Adrenal gland (tissue), 12 donors: ENCODE results near the gene SP110. TPM values are rescaled to one million over a fixed set of nuclear protein-coding genes. Genes with fewer than 3 reads are reported as not detected.
"Not testable (repeated sequence)": the region's sequence is repeated elsewhere in the genome, so short reads cannot be mapped to it uniquely, and the experiment has no call there.

Experiments used
- DNase-seq, 7 donors: peaks; one replicate each; pipeline ENCODE4 v3.0.0-alpha.2; 2019 to 2020
- H3K27ac ChIP-seq, 5 donors: fragments of 200-600 bp; sonication (generic) in 4 of 5; 1 replicate in 3 of 5; 2 replicates in 2 of 5; pipeline versions ENCODE4 v1.5.1 to v1.8.0; 2016 to 2020; ENCODE audit warnings: mild to moderate bottlenecking in 1 of 5
- H3K27me3 ChIP-seq: fragments of 200-600 bp; 2 replicates; pipeline ENCODE4 v1.8.0; 2021
- H3K36me3 ChIP-seq, 2 donors: fragments of 200-600 bp; replicated peaks in 1 of 2; 1 replicate in 1 of 2; 2 replicates in 1 of 2; pipeline versions ENCODE4 v1.5.1 to v1.8.0; 2018 to 2022
- H3K4me1 ChIP-seq, 2 donors: fragments of 200-600 bp; replicated peaks in 1 of 2; 1 replicate in 1 of 2; 2 replicates in 1 of 2; pipeline versions ENCODE4 v1.5.1 to v1.8.0; 2018 to 2021
- H3K4me3 ChIP-seq, 4 donors: fragments of 200-600 bp; sonication (generic) in 3 of 4; one replicate each; pipeline ENCODE4 v1.5.1; 2016 to 2018
- H3K9me3 ChIP-seq, 3 donors: fragments of 200-600 bp; sonication (generic) in 1 of 3; replicated peaks in 1 of 3; 1 replicate in 2 of 3; 2 replicates in 1 of 3; pipeline versions ENCODE4 v1.5.1 to v1.8.0; 2016 to 2021
- POLR2A ChIP-seq, 2 donors: fragments of 450-650 bp; IDR thresholded peaks; one replicate each; pipeline ENCODE4 v1.6.1; 2017; ENCODE audit warnings: antibody characterized with exemption in 2 of 2, mild to moderate bottlenecking in 2 of 2, moderate library complexity in 1 of 2
- WGBS, 4 donors: extraction: QIAGEN DNeasy Blood & Tissue Kit in 2 of 4; methylation state at CpG; one replicate each; pipeline versions ENCODE4 v1.1.5 to v1.1.7; 2013 to 2017; 5-methylcytosine and 5-hydroxymethylcytosine counted together
- intact Hi-C, 2 donors: fragments of 100-400 bp; cut with DNase I; formaldehyde crosslinking; loops; one replicate each; pipeline versions ENCODE4 v1.14.1 to v1.15.0; 2022 to 2023
- polyA plus RNA-seq, 3 donors: library from polyadenylated mRNA; stranded (reverse); fragments of 200-250 nt in 2 of 3; fragments of 350-450 nt in 1 of 3; fragmentation: Illumina TruSeq in 1 of 3; extraction: RNeasy Lipid Tissue Mini Kit (QIAGEN cat#74804) in 1 of 3; gene quantifications; one replicate each; pipeline ENCODE4 v1.2.3, GENCODE V29; 2013 to 2014
- total RNA-seq, 9 donors: library from RNA; depleted of rRNA in 4 of 9; stranded (reverse); fragments of >200 nt in 4 of 9; fragments of 120-200 nt in 1 of 9; fragmentation: NEBNext Ultra II Directional in 1 of 9; extraction: Animal tissue kit (Norgen Biotek cat#: 25700) in 1 of 9; gene quantifications; one replicate each; pipeline versions ENCODE4 v1.1.0 to v1.2.4, GENCODE V29; 2013 to 2023
- TF ChIP-seq, protein P1 (sequence below), 6 experiments: fragments of 450-650 bp in 4 of 6; fragments of 200-600 bp in 2 of 6; sonication (generic) in 1 of 6; IDR thresholded peaks; 1 replicate in 5 of 6; 2 replicates in 1 of 6; pipeline versions ENCODE4 v1.5.1 to v1.8.0; 2016 to 2021; ENCODE audit warnings: antibody characterized with exemption in 6 of 6, mild to moderate bottlenecking in 2 of 6, moderate library complexity in 1 of 6
- donor health status: healthy with polysubstance abuse.
- donor health status: Bipolar disorder and iron deficiency.
- donor health status: DM: yes; HTN: yes; CAD: no.
- donor health status: DM: no; HTN: no; CAD: no.
- donor health status: DM: no; HTN: no; CAD: no.
- donor health status: DM: yes; HTN: yes; CAD: no.

Gene SP110
- total and polyA plus RNA-seq, 12 donors = 7.8 to 37.9 (median 16.8) TPM

DNA sequence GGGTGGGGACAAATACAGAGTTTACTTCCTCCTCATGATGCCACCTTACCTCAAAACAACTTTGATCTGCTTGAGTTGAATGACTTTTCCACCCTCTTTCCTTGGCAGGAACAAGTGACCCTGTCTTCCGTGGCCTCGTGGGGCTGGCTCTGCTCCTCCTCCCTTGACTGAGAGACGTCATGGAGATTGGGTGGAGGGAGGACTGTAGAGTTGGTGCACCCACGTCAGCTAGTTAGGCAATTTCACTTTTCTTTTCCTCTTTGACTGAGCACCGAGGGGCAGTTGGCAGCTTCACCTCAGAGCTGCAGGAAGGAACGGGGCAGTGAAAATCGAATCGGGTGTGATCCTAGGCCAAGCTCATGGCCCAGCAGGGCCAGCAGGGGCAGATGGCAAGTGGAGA lies 5.7 kb upstream of the SP110 start, which contains the start of gene SP140:
Gene SP140, plus strand, starts transcription at position 251 of the 400 bp plus-strand sequence. Its CDS starts 109 bp downstream, at position 360.
- no peak for TF ChIP-seq POLR2A (IDR thresholded peaks at IDR 0.05)
- TF ChIP-seq, protein P1, sequence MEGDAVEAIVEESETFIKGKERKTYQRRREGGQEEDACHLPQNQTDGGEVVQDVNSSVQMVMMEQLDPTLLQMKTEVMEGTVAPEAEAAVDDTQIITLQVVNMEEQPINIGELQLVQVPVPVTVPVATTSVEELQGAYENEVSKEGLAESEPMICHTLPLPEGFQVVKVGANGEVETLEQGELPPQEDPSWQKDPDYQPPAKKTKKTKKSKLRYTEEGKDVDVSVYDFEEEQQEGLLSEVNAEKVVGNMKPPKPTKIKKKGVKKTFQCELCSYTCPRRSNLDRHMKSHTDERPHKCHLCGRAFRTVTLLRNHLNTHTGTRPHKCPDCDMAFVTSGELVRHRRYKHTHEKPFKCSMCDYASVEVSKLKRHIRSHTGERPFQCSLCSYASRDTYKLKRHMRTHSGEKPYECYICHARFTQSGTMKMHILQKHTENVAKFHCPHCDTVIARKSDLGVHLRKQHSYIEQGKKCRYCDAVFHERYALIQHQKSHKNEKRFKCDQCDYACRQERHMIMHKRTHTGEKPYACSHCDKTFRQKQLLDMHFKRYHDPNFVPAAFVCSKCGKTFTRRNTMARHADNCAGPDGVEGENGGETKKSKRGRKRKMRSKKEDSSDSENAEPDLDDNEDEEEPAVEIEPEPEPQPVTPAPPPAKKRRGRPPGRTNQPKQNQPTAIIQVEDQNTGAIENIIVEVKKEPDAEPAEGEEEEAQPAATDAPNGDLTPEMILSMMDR (IDR thresholded peaks at IDR 0.05) = no peak
- H3K36me3 ChIP-seq = no peaks in the 10 kb centered on the region
- 61 to 80% (median 71%) methylated on average over 7 to 8 of the region's 8 CpGs for WGBS, 4 donors
- intact Hi-C loops = loop anchor here in 1 of 2 donors (10.0 kb wide), 1 partner anchor 239 kb away; no protein-coding TSS in a partner anchor
- peaks cover 3% of the 10 kb centered on the region in 2 donors for H3K4me1 ChIP-seq
- H3K27me3 ChIP-seq = no peaks in the 10 kb centered on the region
- peak in 6 of 7 donors; percentile 23 to 65 (median 43) for DNase-seq
- no peak within 1 kb of the TSS for H3K4me3 ChIP-seq
- peak within 1 kb of the TSS in 1 of 5 donors; percentile 67 for H3K27ac ChIP-seq
- no peaks in the 10 kb centered on the region for H3K9me3 ChIP-seq

DNA sequence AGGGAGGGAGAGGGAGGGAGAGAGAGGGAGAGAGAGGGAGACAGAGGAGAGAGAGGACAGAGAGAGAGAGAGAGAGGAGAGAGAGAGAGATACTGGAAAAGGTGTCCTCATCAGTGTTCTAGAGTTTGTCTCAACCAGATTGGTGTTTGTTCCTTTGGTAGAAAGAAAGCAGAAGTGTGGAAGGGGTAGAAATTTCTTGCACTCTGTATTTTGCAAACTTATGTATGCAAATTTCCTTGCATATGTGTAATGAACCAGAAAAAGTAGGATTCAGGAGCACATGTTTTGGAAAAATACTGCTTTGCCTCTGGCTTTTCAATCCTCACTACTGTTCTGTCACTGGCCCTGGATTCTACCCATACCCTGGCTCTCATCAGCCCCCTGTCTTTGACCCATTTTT lies 4.7 kb upstream of the SP110 start:
- Histone ChIP-seq H3K27me3 (no peaks in the 10 kb centered on the region), H3K9me3 (no peaks in the 10 kb centered on the region), H3K4me1 (peaks cover 6 to 8% of the 10 kb centered on the region in 2 donors), H3K4me3 (no peak overlapping the region), H3K36me3 (no peaks in the 10 kb centered on the region), H3K27ac (no peak overlapping the region)
- DNase-seq = no peak
- no peak for TF ChIP-seq POLR2A (IDR thresholded peaks at IDR 0.05)
- TF ChIP-seq, protein P1 (IDR thresholded peaks at IDR 0.05) = no peak
- intact Hi-C loops = loop anchor here in 1 of 2 donors (10.0 kb wide), 1 partner anchor 240 kb away; no protein-coding TSS in a partner anchor

DNA sequence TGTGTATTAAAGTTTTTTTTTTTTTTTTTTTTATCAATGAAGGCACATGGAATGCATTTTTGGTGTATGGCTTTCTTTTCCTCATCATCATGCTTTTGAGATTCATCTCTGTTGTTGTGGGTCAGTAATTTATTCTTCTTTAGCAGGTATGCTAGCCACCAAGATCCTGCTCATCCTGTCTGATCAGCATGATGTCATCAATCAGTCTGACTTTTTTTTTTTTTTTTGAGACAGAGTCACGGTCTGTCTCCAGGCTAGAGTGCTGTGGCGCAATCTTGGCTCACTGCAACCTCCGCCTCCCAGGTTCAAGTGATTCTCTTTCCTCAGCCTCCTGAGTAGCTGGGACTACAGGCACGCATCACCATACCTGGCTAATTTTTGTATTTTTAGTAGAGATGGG lies 3.0 kb upstream of the SP110 start:
- H3K36me3 ChIP-seq, H3K9me3 ChIP-seq, H3K27me3 ChIP-seq, H3K27ac ChIP-seq, H3K4me3 ChIP-seq, DNase-seq: not testable (repeated sequence)
- 78 to 84% (median 83%) methylated on average over 4 of the region's 4 CpGs for WGBS, 4 donors
- intact Hi-C loops = loop anchor here in 1 of 2 donors (10.0 kb wide), 1 partner anchor 242 kb away; no protein-coding TSS in a partner anchor
- peaks cover 6 to 21% of the 10 kb centered on the region in 2 donors for H3K4me1 ChIP-seq

DNA sequence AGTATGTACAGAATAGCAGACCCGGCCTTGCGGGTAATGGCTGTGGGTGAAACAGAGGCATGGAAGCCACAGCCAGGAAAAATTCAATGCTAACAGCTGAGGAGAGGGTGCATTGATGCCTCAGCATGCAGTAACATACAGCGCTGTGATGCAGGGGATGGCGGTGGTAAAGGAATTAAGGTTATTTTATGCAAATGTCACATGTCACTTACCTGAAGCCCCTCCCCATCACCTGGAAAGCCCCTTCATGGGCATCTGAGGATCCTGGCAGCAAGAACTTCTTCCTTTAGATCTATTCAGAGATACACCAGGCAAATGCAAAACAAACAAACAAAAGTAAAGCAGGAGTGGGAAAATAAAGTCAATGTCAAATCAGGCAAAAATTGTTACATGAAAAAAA lies 1.7 kb upstream of the SP110 start:
- TF ChIP-seq, protein P1 (IDR thresholded peaks at IDR 0.05) = no peak
- no peak for TF ChIP-seq POLR2A (IDR thresholded peaks at IDR 0.05)
- intact Hi-C loops = loop anchor here in 1 of 2 donors (10.0 kb wide), 1 partner anchor 243 kb away; no protein-coding TSS in a partner anchor
- Histone ChIP-seq H3K4me1 (peaks cover 6 to 21% of the 10 kb centered on the region in 2 donors), H3K36me3 (peaks cover 0 to 2% of the 10 kb centered on the region in 2 donors), H3K27ac (no peak overlapping the region), H3K27me3 (no peaks in the 10 kb centered on the region), H3K9me3 (no peaks in the 10 kb centered on the region), H3K4me3 (no peak overlapping the region)
- 90 to 98% (median 96%) methylated on average over 4 of the region's 4 CpGs for WGBS, 4 donors
- no peak for DNase-seq
